ENCODE measurements around the gene CXCL10. TPM values are rescaled to one million over a fixed set of nuclear protein-coding genes. Genes with fewer than 3 reads are reported as not detected.

Gene CXCL10
- total RNA-seq, 1 donor from 2014 or later: not detected

GRCh38 chr4:76061982-76062381 is 38.7 kb upstream of the CXCL10 start:
- Histone ChIP-seq H3K9me3 (ENCODE audit: low read depth) (no peaks in the 10 kb centered on the region), H3K9ac (no peak overlapping the region), H3K36me3 (no peaks in the 10 kb centered on the region), H3F3A (ENCODE audit: low read depth) (no peaks in the 10 kb centered on the region), H3K4me2 (no peak overlapping the region), H4K20me1 (ENCODE audit: low read depth) (no peaks in the 10 kb centered on the region), H3K4me1 (peaks cover 7% of the 10 kb centered on the region), H3K79me2 (ENCODE audit: low read depth) (no peaks in the 10 kb centered on the region), H3K27ac (no peak overlapping the region), H3K27me3 (no peaks in the 10 kb centered on the region), H3K4me3 (no peak overlapping the region), H2AFZ (replicated peaks) (peak overlapping the region; percentile 52)
- no peak for DNase-seq (ENCODE audit: low spot score)
- Mint-ChIP-seq H3K9me3 (no peaks in the 10 kb centered on the region), H3K4me1 (no peaks in the 10 kb centered on the region), H3K4me3 (no peak overlapping the region), H3K27ac (no peak overlapping the region), H3K36me3 (no peaks in the 10 kb centered on the region), H3K27me3 (ENCODE audit: insufficient read depth, low read depth) (no peaks in the 10 kb centered on the region)
- TF ChIP-seq EZH2phosphoT487 (IDR thresholded peaks at IDR 0.05) (no peak), CTCF (IDR thresholded peaks at IDR 0.05) (no peak), EZH2 (IDR thresholded peaks at IDR 0.05) (no peak)

GRCh38 chr4:76061421-76061820 is 38.1 kb upstream of the CXCL10 start:
- H3K9me3 Mint-ChIP-seq: no peaks in the 10 kb centered on the region

GRCh38 chr4:76060506-76060905 is 37.2 kb upstream of the CXCL10 start:
- Histone ChIP-seq H3F3A (ENCODE audit: low read depth) (peaks cover 6% of the 10 kb centered on the region), H3K9ac (no peak overlapping the region), H3K27ac (no peak overlapping the region), H3K36me3 (no peaks in the 10 kb centered on the region), H3K4me3 (no peak overlapping the region), H3K9me3 (ENCODE audit: low read depth) (no peaks in the 10 kb centered on the region), H3K4me1 (peaks cover 16% of the 10 kb centered on the region), H2AFZ (replicated peaks) (no peak overlapping the region), H3K27me3 (no peaks in the 10 kb centered on the region), H3K79me2 (ENCODE audit: low read depth) (no peaks in the 10 kb centered on the region), H3K4me2 (no peak overlapping the region), H4K20me1 (ENCODE audit: low read depth) (no peaks in the 10 kb centered on the region)
- H3K36me3 Mint-ChIP-seq: no peaks in the 10 kb centered on the region
- H3K9me3 Mint-ChIP-seq: no peaks in the 10 kb centered on the region
- peaks cover 5% of the 10 kb centered on the region for H3K4me1 Mint-ChIP-seq
- DNase-seq (ENCODE audit: low spot score): no peak
- H3K27me3 Mint-ChIP-seq (ENCODE audit: insufficient read depth, low read depth): peaks cover 4% of the 10 kb centered on the region
- no peak overlapping the region for H3K27ac Mint-ChIP-seq
- no peak for TF ChIP-seq EZH2 (IDR thresholded peaks at IDR 0.05)
- no peak for TF ChIP-seq EZH2phosphoT487 (IDR thresholded peaks at IDR 0.05)
- H3K4me3 Mint-ChIP-seq: no peak overlapping the region

More at GRCh38 chr4:76061421-76061820, 38.1 kb upstream of the CXCL10 start:
- no peaks in the 10 kb centered on the region for H3K4me1 Mint-ChIP-seq
- Histone ChIP-seq H3F3A (ENCODE audit: low read depth) (no peaks in the 10 kb centered on the region), H3K27ac (no peak overlapping the region), H3K4me3 (no peak overlapping the region), H3K4me1 (peaks cover 7% of the 10 kb centered on the region), H3K27me3 (no peaks in the 10 kb centered on the region), H3K9me3 (ENCODE audit: low read depth) (no peaks in the 10 kb centered on the region), H4K20me1 (ENCODE audit: low read depth) (no peaks in the 10 kb centered on the region), H3K4me2 (no peak overlapping the region), H3K9ac (no peak overlapping the region), H2AFZ (replicated peaks) (no peak overlapping the region), H3K36me3 (no peaks in the 10 kb centered on the region), H3K79me2 (ENCODE audit: low read depth) (no peaks in the 10 kb centered on the region)
- TF ChIP-seq EZH2 (IDR thresholded peaks at IDR 0.05) (no peak), CTCF (IDR thresholded peaks at IDR 0.05) (no peak), EZH2phosphoT487 (IDR thresholded peaks at IDR 0.05) (no peak)
- no peak overlapping the region for H3K27ac Mint-ChIP-seq
- no peak for DNase-seq (ENCODE audit: low spot score)
- H3K27me3 Mint-ChIP-seq (ENCODE audit: insufficient read depth, low read depth): peaks cover 1% of the 10 kb centered on the region
- no peaks in the 10 kb centered on the region for H3K36me3 Mint-ChIP-seq
- H3K4me3 Mint-ChIP-seq: no peak overlapping the region

- Histone ChIP-seq H3K27ac (no peak overlapping the region), H3K4me3 (no peak overlapping the region), H3K79me2 (ENCODE audit: low read depth) (no peaks in the 10 kb centered on the region), H2AFZ (replicated peaks) (no peak overlapping the region), H3K27me3 (no peaks in the 10 kb centered on the region), H3K4me1 (peaks cover 21% of the 10 kb centered on the region), H3K36me3 (no peaks in the 10 kb centered on the region), H3K4me2 (no peak overlapping the region), H4K20me1 (ENCODE audit: low read depth) (no peaks in the 10 kb centered on the region), H3F3A (ENCODE audit: low read depth) (peaks cover 10% of the 10 kb centered on the region), H3K9ac (no peak overlapping the region), H3K9me3 (ENCODE audit: low read depth) (no peaks in the 10 kb centered on the region)
- H3K4me1 Mint-ChIP-seq: peaks cover 10% of the 10 kb centered on the region
- no peak for DNase-seq (ENCODE audit: low spot score)
- peaks cover 4% of the 10 kb centered on the region for H3K27me3 Mint-ChIP-seq (ENCODE audit: insufficient read depth, low read depth)
- no peaks in the 10 kb centered on the region for H3K36me3 Mint-ChIP-seq
- TF ChIP-seq EZH2 (IDR thresholded peaks at IDR 0.05): no peak
- no peak for TF ChIP-seq EZH2phosphoT487 (IDR thresholded peaks at IDR 0.05)
- TF ChIP-seq CTCF (IDR thresholded peaks at IDR 0.05): no peak
- H3K27ac Mint-ChIP-seq: no peak overlapping the region
- no peak overlapping the region for H3K4me3 Mint-ChIP-seq
- no peaks in the 10 kb centered on the region for H3K9me3 Mint-ChIP-seq
Measured at GRCh38 chr4:76059750-76060149, 36.5 kb upstream of the CXCL10 start.

Measured in neural progenitor cell (in vitro differentiated cells).